OCI-LY7 (cell line): ENCODE data around the gene WEE2. TPM values are rescaled to one million over a fixed set of nuclear protein-coding genes. Genes with fewer than 3 reads are reported as not detected.

ENCODE experiments used
- BruUV-seq: library from RNA; stranded (reverse); fragments of 400-500 nt; replicated peaks from 2 replicates; lab custom pipeline; 2021; lab: Mats Ljungman, UMichigan
- CTCF ChIA-PET: fragments of 300-600 bp; sonication (Branson Sonifier 250); formaldehyde crosslinking; loops from one replicate; lab custom pipeline; 2022; ENCODE audit warnings: antibody characterized with exemption; ENCODE audit not compliant: unreplicated experiment; lab: Charles Lee
- POLR2A ChIA-PET: fragments of 300-600 bp; sonication (Branson Sonifier 250); formaldehyde crosslinking; loops from one replicate; lab custom pipeline; 2022; ENCODE audit warnings: antibody characterized with exemption; lab: Charles Lee
- DNase-seq: peaks from one replicate; pipeline ENCODE4 v3.0.0-alpha.2; 2015; ENCODE audit warnings: low spot score
- H2AFZ ChIP-seq: fragments of 200-600 bp; sonication (generic), shearing (Covaris generic); 2 replicates; pipeline ENCODE4 v1.6.1; 2014; ENCODE audit warnings: mild to moderate bottlenecking, antibody characterized with exemption, low read length, moderate library complexity
- H3K27ac ChIP-seq: fragments of 200-600 bp; sonication (generic); 2 replicates; pipeline ENCODE4 v1.5.1; 2014; ENCODE audit warnings: mixed run types, low read depth, mild to moderate bottlenecking, moderate library complexity, low read length, inconsistent platforms; ENCODE audit not compliant: poor library complexity, severe bottlenecking
- H3K36me3 ChIP-seq: fragments of 200-600 bp; sonication (generic); 2 replicates; pipeline ENCODE4 v1.6.1; 2014; ENCODE audit warnings: mild to moderate bottlenecking, antibody characterized with exemption, low read length, moderate library complexity, mixed read lengths; ENCODE audit not compliant: insufficient read depth
- H3K4me1 ChIP-seq: fragments of 200-600 bp; sonication (generic); 2 replicates; pipeline ENCODE4 v1.5.1; 2014; ENCODE audit warnings: mild to moderate bottlenecking, low read length; ENCODE audit not compliant: insufficient read depth, poor library complexity, severe bottlenecking
- H3K4me2 ChIP-seq: fragments of 200-600 bp; sonication (generic); 2 replicates; pipeline ENCODE4 v1.6.1; 2014; ENCODE audit warnings: mild to moderate bottlenecking, low read length
- H3K4me3 ChIP-seq: fragments of 200-600 bp; sonication (generic); 2 replicates; pipeline ENCODE4 v1.5.1; 2014; ENCODE audit warnings: mild to moderate bottlenecking, low read depth, low read length; ENCODE audit not compliant: poor library complexity, severe bottlenecking
- H3K79me2 ChIP-seq: fragments of 200-600 bp; sonication (generic); 2 replicates; pipeline ENCODE4 v1.6.1; 2016; ENCODE audit warnings: low read depth, mild to moderate bottlenecking, low read length, moderate library complexity, mixed read lengths; ENCODE audit not compliant: insufficient read depth
- H3K9me2 ChIP-seq: fragments of 200-600 bp; sonication (generic); 2 replicates; pipeline ENCODE4 v1.6.1; 2016; ENCODE audit warnings: mild to moderate bottlenecking, low read length, mixed read lengths; ENCODE audit not compliant: insufficient read depth
- H3K9me3 ChIP-seq: fragments of 200-600 bp; sonication (generic); 2 replicates; pipeline ENCODE4 v1.6.1; 2014; ENCODE audit warnings: mild to moderate bottlenecking, mixed run types, low read length, mixed read lengths
- H4K20me1 ChIP-seq: fragments of 200-600 bp; sonication (generic); 2 replicates; pipeline ENCODE4 v1.6.1; 2014; ENCODE audit warnings: mild to moderate bottlenecking, antibody characterized with exemption, low read length, moderate library complexity, mixed read lengths; ENCODE audit not compliant: insufficient read depth
- EZH2phosphoT487 ChIP-seq: fragments of 200-600 bp; sonication (generic); IDR thresholded peaks from 2 replicates; pipeline ENCODE4 v1.6.1; 2018; ENCODE audit warnings: low read depth, borderline replicate concordance, mild to moderate bottlenecking, mixed run types, antibody characterized with exemption, low read length, moderate library complexity, mixed read lengths
- intact Hi-C: fragments of 100-400 bp; cut with micrococcal nuclease; formaldehyde crosslinking; loops from one replicate; pipeline ENCODE4 v1.10.0; 2022; ENCODE audit not compliant: unreplicated experiment
- total RNA-seq, 2 experiments: library from RNA; depleted of rRNA in 1 of 2; stranded (reverse); fragments of >200 nt in 1 of 2; shearing (Covaris generic) in 1 of 2; gene quantifications; 2 replicates each; pipeline ENCODE4 v1.2.3, GENCODE V29; 2014 to 2022
- TF ChIP-seq, protein P1 (sequence below): fragments of 200-600 bp; sonication (generic); conservative IDR thresholded peaks from 2 replicates; pipeline ENCODE4 v1.5.1; 2014; ENCODE audit warnings: mild to moderate bottlenecking, antibody characterized with exemption, low read length, moderate library complexity, mixed read lengths

WEE2 gene
- total RNA-seq, 2 experiments from 2014 or later, result not detected

DNA sequence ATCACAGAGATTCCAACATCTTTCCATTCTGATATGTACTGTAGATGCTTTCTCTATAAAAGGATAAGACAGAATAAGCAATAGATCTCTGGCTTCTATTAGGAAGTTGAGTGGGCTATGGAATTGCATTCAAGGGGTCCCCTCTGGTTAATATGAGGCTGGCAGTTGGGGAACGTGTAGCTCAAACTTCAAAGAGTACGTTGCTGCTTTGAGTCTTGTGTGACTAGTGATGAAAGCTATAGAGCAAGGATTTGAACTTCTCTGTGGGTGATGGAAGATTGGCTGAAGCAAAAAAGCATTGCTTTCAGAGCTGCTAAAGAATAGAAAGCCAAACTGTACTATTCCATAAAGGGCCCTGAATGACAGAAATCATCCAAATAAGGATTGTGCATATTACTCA, 6.4 kb downstream of the WEE2 start:
- Histone ChIP-seq H3K27ac (no peak overlapping the region), H3K9me3 (no peaks in the 10 kb centered on the region), H4K20me1 (no peaks in the 10 kb centered on the region), H3K36me3 (no peaks in the 10 kb centered on the region), H3K4me3 (no peak overlapping the region), H3K4me2 (no peak overlapping the region), H2AFZ (no peak overlapping the region), H3K79me2 (no peaks in the 10 kb centered on the region), H3K4me1 (no peaks in the 10 kb centered on the region), H3K9me2 (no peaks in the 10 kb centered on the region; the same call in 1 of the 2 replicates)
- intact Hi-C loops, result no loop called here
- POLR2A ChIA-PET, result interaction anchor here (0.5 kb wide), 1 partner anchor 276 kb away, joined by 3 read pairs; no protein-coding TSS in a partner anchor
- CTCF ChIA-PET, result interaction anchor here (1.7 kb wide), 1 partner anchor 12 kb away, joined by 9 read pairs; no protein-coding TSS in a partner anchor
- TF ChIP-seq EZH2phosphoT487, result no peak
- TF ChIP-seq, protein P1, sequence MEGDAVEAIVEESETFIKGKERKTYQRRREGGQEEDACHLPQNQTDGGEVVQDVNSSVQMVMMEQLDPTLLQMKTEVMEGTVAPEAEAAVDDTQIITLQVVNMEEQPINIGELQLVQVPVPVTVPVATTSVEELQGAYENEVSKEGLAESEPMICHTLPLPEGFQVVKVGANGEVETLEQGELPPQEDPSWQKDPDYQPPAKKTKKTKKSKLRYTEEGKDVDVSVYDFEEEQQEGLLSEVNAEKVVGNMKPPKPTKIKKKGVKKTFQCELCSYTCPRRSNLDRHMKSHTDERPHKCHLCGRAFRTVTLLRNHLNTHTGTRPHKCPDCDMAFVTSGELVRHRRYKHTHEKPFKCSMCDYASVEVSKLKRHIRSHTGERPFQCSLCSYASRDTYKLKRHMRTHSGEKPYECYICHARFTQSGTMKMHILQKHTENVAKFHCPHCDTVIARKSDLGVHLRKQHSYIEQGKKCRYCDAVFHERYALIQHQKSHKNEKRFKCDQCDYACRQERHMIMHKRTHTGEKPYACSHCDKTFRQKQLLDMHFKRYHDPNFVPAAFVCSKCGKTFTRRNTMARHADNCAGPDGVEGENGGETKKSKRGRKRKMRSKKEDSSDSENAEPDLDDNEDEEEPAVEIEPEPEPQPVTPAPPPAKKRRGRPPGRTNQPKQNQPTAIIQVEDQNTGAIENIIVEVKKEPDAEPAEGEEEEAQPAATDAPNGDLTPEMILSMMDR, result no peak
- no TSS peak for BruUV-seq
- no peak for DNase-seq

DNA sequence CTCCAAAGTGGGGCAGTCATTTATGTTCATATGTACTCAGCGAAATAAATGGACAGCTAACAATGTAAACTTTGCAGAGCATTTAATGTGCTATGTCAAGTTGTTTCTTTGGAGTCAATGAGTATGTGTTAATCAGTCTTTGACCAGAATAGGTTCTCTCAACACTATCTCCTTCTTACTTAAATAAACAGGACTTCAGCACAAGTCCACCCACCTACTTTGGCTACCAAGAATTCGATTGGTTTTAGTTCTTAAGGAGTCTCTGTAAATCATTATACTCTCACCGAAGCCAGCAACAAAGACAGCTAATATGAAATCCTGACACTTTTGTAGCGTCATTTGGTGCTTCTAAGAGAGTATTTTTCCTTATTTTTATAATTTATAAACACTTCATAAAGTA, 6.9 kb downstream of the WEE2 start:
- Histone ChIP-seq H3K27ac (no peak overlapping the region), H4K20me1 (no peaks in the 10 kb centered on the region), H3K4me3 (no peak overlapping the region), H3K4me1 (no peaks in the 10 kb centered on the region), H3K36me3 (no peaks in the 10 kb centered on the region), H3K9me3 (no peaks in the 10 kb centered on the region), H3K4me2 (no peak overlapping the region), H2AFZ (no peak overlapping the region), H3K79me2 (no peaks in the 10 kb centered on the region), H3K9me2 (no peaks in the 10 kb centered on the region; the same call in 1 of the 2 replicates)
- intact Hi-C loops, result no loop called here
- ChIA-PET POLR2A (interaction anchor here (1.3 kb wide), 1 partner anchor 8 kb away, joined by 3 read pairs; no protein-coding TSS in a partner anchor), CTCF (interaction anchor here (1.7 kb wide), 1 partner anchor 12 kb away, joined by 9 read pairs; no protein-coding TSS in a partner anchor)
- BruUV-seq, result no TSS peak
- DNase-seq, result no peak
- TF ChIP-seq, protein P1, result no peak
- no peak for TF ChIP-seq EZH2phosphoT487
